ENCODE results near the gene FBLN5.
"Not testable (repeated sequence)": the region's sequence is repeated elsewhere in the genome, so short reads cannot be mapped to it uniquely, and the experiment has no call there.

FBLN5 gene

DNA sequence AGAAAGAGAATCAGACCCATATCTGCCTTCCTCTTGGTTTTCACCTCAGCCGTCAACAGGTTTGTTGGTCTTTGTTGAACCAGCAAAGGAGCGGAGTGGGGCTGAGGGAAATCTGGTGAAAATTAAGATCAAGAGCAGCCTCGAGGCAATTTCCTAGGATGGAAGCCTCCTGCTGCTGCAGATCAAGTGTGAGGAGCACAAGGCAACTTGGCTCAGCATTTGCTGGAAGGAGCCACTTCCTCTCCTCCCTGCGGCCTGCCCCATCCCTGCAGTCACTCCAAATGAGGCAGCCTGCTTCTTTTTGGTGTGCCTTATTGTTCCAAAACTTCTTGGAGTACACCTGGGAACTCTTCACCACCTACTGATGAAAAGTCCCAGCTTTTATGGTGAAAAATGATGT is 85.1 kb downstream of the FBLN5 start:
- Mint-ChIP-seq H3K9me3 (no peaks in the 10 kb centered on the region), H3K36me3 (no peaks in the 10 kb centered on the region), H3K27ac (no peak overlapping the region), H3K4me1 (peaks cover 12% of the 10 kb centered on the region), H3K27me3 (peaks cover 3% of the 10 kb centered on the region), H3K4me3 (no peak overlapping the region)
- DNase-seq (ENCODE audit: low spot score in 2 of 2) (no peak), ATAC-seq (ENCODE audit: low read depth) (no peak)

- Mint-ChIP-seq H3K4me3 (no peak overlapping the region), H3K4me1 (peaks cover 10% of the 10 kb centered on the region), H3K27me3 (peaks cover 3% of the 10 kb centered on the region), H3K36me3 (no peaks in the 10 kb centered on the region), H3K27ac (peak overlapping the region; percentile 42), H3K9me3 (no peaks in the 10 kb centered on the region)
- no peak for ATAC-seq (ENCODE audit: low read depth)
- DNase-seq (ENCODE audit: low spot score in 2 of 2): no peak
Measured at GRCh38 chr14:91861091-91861490, 86.4 kb downstream of the FBLN5 start.

GRCh38 chr14:91860238-91860637 is 87.3 kb downstream of the FBLN5 start:
- peaks cover 10% of the 10 kb centered on the region for H3K4me1 Mint-ChIP-seq
- no peaks in the 10 kb centered on the region for H3K9me3 Mint-ChIP-seq
- H3K27ac Mint-ChIP-seq: no peak overlapping the region
- no peak overlapping the region for H3K4me3 Mint-ChIP-seq
- peaks cover 3% of the 10 kb centered on the region for H3K27me3 Mint-ChIP-seq
- DNase-seq (ENCODE audit: low spot score in 2 of 2) (no peak), ATAC-seq (ENCODE audit: low read depth) (no peak)
- no peaks in the 10 kb centered on the region for H3K36me3 Mint-ChIP-seq

GRCh38 chr14:91858536-91859275 is 88.8 kb downstream of the FBLN5 start:
- DNase-seq (ENCODE audit: low spot score in 2 of 2) (no peak), ATAC-seq (ENCODE audit: low read depth) (no peak)
- H3K36me3 Mint-ChIP-seq: no peaks in the 10 kb centered on the region
- no peak overlapping the region for H3K27ac Mint-ChIP-seq
- H3K9me3 Mint-ChIP-seq: no peaks in the 10 kb centered on the region
- no peak overlapping the region for H3K4me3 Mint-ChIP-seq
- peaks cover 3% of the 10 kb centered on the region for H3K27me3 Mint-ChIP-seq
- H3K4me1 Mint-ChIP-seq: peaks cover 10% of the 10 kb centered on the region

GRCh38 chr14:91857614-91858013 is 89.9 kb downstream of the FBLN5 start:
- Mint-ChIP-seq H3K4me1 (peaks cover 14% of the 10 kb centered on the region), H3K36me3 (no peaks in the 10 kb centered on the region), H3K27me3 (peaks cover 3% of the 10 kb centered on the region), H3K9me3 (no peaks in the 10 kb centered on the region), H3K4me3 (no peak overlapping the region), H3K27ac (no peak overlapping the region)
- DNase-seq (ENCODE audit: low spot score in 2 of 2) (no peak), ATAC-seq (ENCODE audit: low read depth) (no peak)

DNA sequence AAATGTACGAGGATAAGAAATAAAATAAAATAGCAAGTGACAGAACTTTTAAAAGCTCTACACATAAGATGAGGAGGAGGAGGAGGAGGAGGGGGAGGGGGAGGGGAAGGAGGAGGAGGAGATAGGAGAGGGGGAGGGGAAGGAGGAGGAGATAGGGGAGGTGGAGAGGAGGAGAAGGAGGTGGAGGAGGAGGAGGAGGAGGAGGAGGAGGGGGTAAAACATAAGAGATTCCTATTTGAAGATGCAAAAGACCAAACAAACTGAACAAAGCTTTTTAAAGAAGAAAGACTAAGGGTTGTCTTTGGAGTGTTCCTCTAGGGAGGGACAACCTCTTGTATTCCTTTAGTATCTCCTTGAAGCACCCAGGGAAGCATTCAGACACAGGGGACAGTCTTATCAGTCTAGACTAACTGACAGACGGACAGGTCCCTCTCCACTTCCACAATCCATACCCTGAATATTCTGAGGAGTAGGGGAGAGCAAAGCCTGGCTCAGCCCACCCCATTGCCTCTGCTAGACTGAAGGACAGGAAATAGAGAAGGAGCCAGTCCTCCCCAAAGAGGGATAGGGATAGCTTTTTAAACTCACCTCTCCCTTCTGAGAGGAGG is 93.1 kb downstream of the FBLN5 start:
- Mint-ChIP-seq H3K4me1 (peaks cover 16% of the 10 kb centered on the region), H3K36me3 (no peaks in the 10 kb centered on the region), H3K27ac (no peak overlapping the region), H3K27me3 (peaks cover 3% of the 10 kb centered on the region), H3K9me3 (no peaks in the 10 kb centered on the region), H3K4me3 (no peak overlapping the region)
- ATAC-seq (ENCODE audit: low read depth) (no peak), DNase-seq (ENCODE audit: low spot score in 2 of 2) (no peak)

DNA sequence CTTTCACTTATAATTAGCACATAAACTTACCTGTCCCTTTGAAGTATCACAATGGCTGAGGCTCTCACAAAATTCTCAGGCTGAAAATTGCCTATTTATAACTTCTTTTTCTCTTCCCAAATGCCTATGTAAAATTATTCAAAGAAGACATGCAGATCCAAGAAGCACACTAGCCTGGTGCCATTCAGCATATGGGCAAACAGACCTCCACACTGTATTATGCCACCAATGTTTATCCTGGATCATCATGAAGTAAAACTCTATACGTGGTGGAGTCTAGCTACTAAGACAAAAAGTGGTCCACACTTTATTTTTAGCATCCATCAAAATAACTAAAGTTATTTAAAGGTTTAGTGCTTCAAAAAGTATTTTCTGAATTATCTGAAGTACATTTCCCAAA is 95.9 kb downstream of the FBLN5 start:
- H3K4me1 Mint-ChIP-seq: peaks cover 19% of the 10 kb centered on the region
- DNase-seq (ENCODE audit: low spot score in 2 of 2) (no peak), ATAC-seq (ENCODE audit: low read depth) (no peak)
- H3K27me3 Mint-ChIP-seq: no peaks in the 10 kb centered on the region
- no peak overlapping the region for H3K4me3 Mint-ChIP-seq
- peak overlapping the region; percentile 58 for H3K27ac Mint-ChIP-seq
- no peaks in the 10 kb centered on the region for H3K36me3 Mint-ChIP-seq
- H3K9me3 Mint-ChIP-seq: no peaks in the 10 kb centered on the region

DNA sequence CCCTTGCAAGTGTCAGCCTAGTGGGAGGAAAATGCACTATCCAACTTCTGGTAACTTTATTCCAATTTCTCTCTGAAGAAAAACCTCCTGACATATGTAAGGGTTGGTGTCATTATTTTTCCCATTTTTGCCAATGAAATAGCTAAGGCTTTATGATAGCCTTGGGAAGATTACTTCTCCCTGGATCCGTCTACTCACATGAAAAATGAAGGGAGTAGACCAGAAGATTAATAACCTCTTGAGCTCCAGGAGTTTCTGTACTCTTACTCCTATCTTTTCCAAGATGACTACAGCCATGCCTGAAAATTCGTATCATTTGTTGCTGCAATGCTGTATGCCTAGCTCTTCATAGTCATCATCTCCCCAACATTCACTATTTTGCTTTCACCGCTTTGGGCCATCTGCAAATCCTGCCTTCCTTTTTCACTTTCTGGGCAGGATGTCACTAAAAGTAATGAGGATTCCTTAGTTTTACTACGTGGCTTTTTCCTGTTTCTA is 98.9 kb downstream of the FBLN5 start:
- H3K9me3 Mint-ChIP-seq: no peaks in the 10 kb centered on the region
- ATAC-seq (ENCODE audit: low read depth) (no peak), DNase-seq (ENCODE audit: low spot score in 2 of 2) (no peak)
- H3K27ac Mint-ChIP-seq: no peak overlapping the region
- H3K4me3 Mint-ChIP-seq: no peak overlapping the region
- no peaks in the 10 kb centered on the region for H3K27me3 Mint-ChIP-seq
- H3K36me3 Mint-ChIP-seq: no peaks in the 10 kb centered on the region
- peaks cover 29% of the 10 kb centered on the region for H3K4me1 Mint-ChIP-seq

- H3K27ac Mint-ChIP-seq: no peak overlapping the region
- no peak for DNase-seq (ENCODE audit: low spot score in 2 of 2)
- H3K9me3 Mint-ChIP-seq: no peaks in the 10 kb centered on the region
- no peaks in the 10 kb centered on the region for H3K36me3 Mint-ChIP-seq
- H3K4me3 Mint-ChIP-seq: no peak overlapping the region
- H3K4me1 Mint-ChIP-seq: peaks cover 30% of the 10 kb centered on the region
- no peaks in the 10 kb centered on the region for H3K27me3 Mint-ChIP-seq
- ATAC-seq (ENCODE audit: low read depth): no peak
Measured at GRCh38 chr14:91847693-91848092, 99.8 kb downstream of the FBLN5 start.

GRCh38 chr14:91845652-91846051 is 101.8 kb downstream of the FBLN5 start:
- no peaks in the 10 kb centered on the region for H3K36me3 Mint-ChIP-seq
- H3K4me1 Mint-ChIP-seq: peaks cover 28% of the 10 kb centered on the region
- H3K27me3 Mint-ChIP-seq: no peaks in the 10 kb centered on the region
- H3K9me3 Mint-ChIP-seq: no peaks in the 10 kb centered on the region
- ATAC-seq (ENCODE audit: low read depth) (no peak), DNase-seq (ENCODE audit: low spot score in 2 of 2) (no peak)
- H3K27ac Mint-ChIP-seq: no peak overlapping the region
- no peak overlapping the region for H3K4me3 Mint-ChIP-seq

DNA sequence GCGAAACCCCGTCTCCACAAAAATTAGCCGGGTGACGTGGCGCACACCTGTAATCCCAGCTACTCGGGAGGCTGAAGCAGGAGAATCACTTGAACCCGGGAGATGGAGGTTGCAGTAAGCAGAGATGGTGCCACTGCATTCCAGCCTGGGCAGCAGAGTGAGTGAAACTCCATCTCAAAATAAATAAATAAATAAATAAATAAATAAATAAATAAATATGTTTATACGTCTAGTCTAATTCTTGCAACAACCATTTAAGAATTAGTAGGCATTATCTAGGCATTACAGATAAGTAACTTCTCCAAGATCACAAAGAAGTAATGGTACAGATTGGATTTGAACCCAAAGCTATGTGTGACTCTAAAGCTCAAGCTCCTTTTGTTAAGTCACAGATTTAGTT is 102.4 kb downstream of the FBLN5 start:
- not testable (repeated sequence) for DNase-seq (ENCODE audit: low spot score in 2 of 2); H3K27me3 Mint-ChIP-seq; ATAC-seq (ENCODE audit: low read depth); H3K27ac Mint-ChIP-seq; H3K4me3 Mint-ChIP-seq; H3K9me3 Mint-ChIP-seq; H3K36me3 Mint-ChIP-seq
- peaks cover 31% of the 10 kb centered on the region for H3K4me1 Mint-ChIP-seq

DNA sequence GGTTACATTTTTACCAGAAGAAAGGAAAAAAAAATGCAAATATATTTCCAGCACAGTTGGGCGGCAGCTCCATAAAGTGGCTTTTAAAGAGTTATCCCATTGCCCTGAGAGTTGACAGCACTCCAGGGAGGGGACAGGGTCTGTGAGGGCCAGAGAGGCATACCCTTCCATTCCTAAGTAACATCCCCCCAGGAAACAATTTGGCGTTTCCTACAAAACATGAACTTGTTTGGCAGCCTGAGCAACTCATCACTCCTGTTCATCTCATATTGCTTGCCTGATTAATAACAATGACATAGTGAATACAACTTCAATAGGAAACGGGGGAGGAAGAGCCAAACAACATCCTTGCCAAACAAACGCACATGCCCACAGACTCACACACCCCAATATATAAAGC is 103.5 kb downstream of the FBLN5 start:
- H3K27me3 Mint-ChIP-seq: peaks cover 2% of the 10 kb centered on the region
- DNase-seq (ENCODE audit: low spot score in 2 of 2) (no peak), ATAC-seq (ENCODE audit: low read depth) (no peak)
- no peaks in the 10 kb centered on the region for H3K9me3 Mint-ChIP-seq
- peak overlapping the region; percentile 70 for H3K27ac Mint-ChIP-seq
- no peak overlapping the region for H3K4me3 Mint-ChIP-seq
- no peaks in the 10 kb centered on the region for H3K36me3 Mint-ChIP-seq
- peaks cover 33% of the 10 kb centered on the region for H3K4me1 Mint-ChIP-seq

GRCh38 chr14:91843437-91843836 is 104.1 kb downstream of the FBLN5 start:
- Mint-ChIP-seq H3K4me1 (peaks cover 34% of the 10 kb centered on the region), H3K4me3 (peak overlapping the region; percentile 25), H3K27ac (peak overlapping the region; percentile 70), H3K27me3 (peaks cover 2% of the 10 kb centered on the region), H3K36me3 (no peaks in the 10 kb centered on the region), H3K9me3 (no peaks in the 10 kb centered on the region)
- DNase-seq (ENCODE audit: low spot score in 2 of 2) (peak in 1 of 2 donors; percentile 35), ATAC-seq (ENCODE audit: low read depth) (peak; percentile 64)

- H3K9me3 Mint-ChIP-seq: no peaks in the 10 kb centered on the region
- H3K36me3 Mint-ChIP-seq: no peaks in the 10 kb centered on the region
- peak overlapping the region; percentile 74 for H3K27ac Mint-ChIP-seq
- peaks cover 29% of the 10 kb centered on the region for H3K4me1 Mint-ChIP-seq
- no peak for DNase-seq (ENCODE audit: low spot score in 2 of 2)
- peaks cover 2% of the 10 kb centered on the region for H3K27me3 Mint-ChIP-seq
- no peak overlapping the region for H3K4me3 Mint-ChIP-seq
- ATAC-seq (ENCODE audit: low read depth): no peak
Measured at GRCh38 chr14:91841065-91841464, 106.4 kb downstream of the FBLN5 start.

DNA sequence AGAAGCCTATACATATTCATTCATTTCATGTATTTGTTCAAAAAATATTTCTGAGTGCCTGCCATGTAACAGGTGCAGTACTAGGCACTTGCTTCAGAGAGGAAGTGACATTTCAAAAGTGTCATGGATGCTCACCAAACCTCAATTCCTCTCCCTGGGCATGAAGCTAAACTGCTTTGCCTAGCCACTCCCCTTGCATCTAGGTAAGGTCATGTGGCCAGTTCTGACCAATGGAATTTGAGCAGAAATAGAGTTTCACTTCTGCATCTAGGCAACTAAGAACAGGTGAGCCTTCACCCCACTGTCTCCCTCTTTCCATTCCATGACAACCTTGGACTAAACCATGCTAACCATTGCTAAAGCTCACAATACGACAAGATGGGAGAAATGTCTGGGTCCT is 107.7 kb downstream of the FBLN5 start:
- H3K4me1 Mint-ChIP-seq: peaks cover 28% of the 10 kb centered on the region
- DNase-seq (ENCODE audit: low spot score in 2 of 2) (peak in 1 of 2 donors; percentile 51), ATAC-seq (ENCODE audit: low read depth) (peak; percentile 53)
- no peak overlapping the region for H3K27ac Mint-ChIP-seq
- H3K4me3 Mint-ChIP-seq: no peak overlapping the region
- no peaks in the 10 kb centered on the region for H3K36me3 Mint-ChIP-seq
- no peaks in the 10 kb centered on the region for H3K9me3 Mint-ChIP-seq
- H3K27me3 Mint-ChIP-seq: peaks cover 2% of the 10 kb centered on the region

Measured in memory B cell (primary cell).